Osteocyte (in vitro differentiated cells): ENCODE data around the gene MEX3A. TPM values are rescaled to one million over a fixed set of nuclear protein-coding genes. Genes with fewer than 3 reads are reported as not detected.
"Not testable (repeated sequence)": the region's sequence is repeated elsewhere in the genome, so short reads cannot be mapped to it uniquely, and the experiment has no call there.

Experiments used
- DNase-seq: peaks from one replicate; pipeline ENCODE4 v3.0.0; 2021; ENCODE audit warnings: mixed read lengths; ENCODE audit not compliant: unreplicated experiment; ENCODE audit errors: extremely low spot score
- H3K27ac Mint-ChIP-seq: one replicate; pipeline ENCODE4 v1.8.0; 2021; ENCODE audit warnings: mild to moderate bottlenecking, mixed read lengths; ENCODE audit not compliant: unreplicated experiment
- H3K27me3 Mint-ChIP-seq: one replicate; pipeline ENCODE4 v1.8.0; 2021; ENCODE audit warnings: mixed read lengths; ENCODE audit not compliant: unreplicated experiment
- H3K36me3 Mint-ChIP-seq: one replicate; pipeline ENCODE4 v1.8.0; 2021; ENCODE audit warnings: mixed read lengths; ENCODE audit not compliant: unreplicated experiment
- H3K4me1 Mint-ChIP-seq: one replicate; pipeline ENCODE4 v1.8.0; 2021; ENCODE audit warnings: mixed read lengths; ENCODE audit not compliant: unreplicated experiment
- H3K4me3 Mint-ChIP-seq: one replicate; pipeline ENCODE4 v1.8.0; 2021; ENCODE audit warnings: mild to moderate bottlenecking, moderate library complexity, mixed read lengths; ENCODE audit not compliant: unreplicated experiment
- H3K9me3 Mint-ChIP-seq: one replicate; pipeline ENCODE4 v1.8.0; 2021; ENCODE audit warnings: mixed read lengths; ENCODE audit not compliant: unreplicated experiment
- total RNA-seq: library from RNA; stranded (reverse); gene quantifications from 2 replicates; pipeline ENCODE4 v1.2.1, GENCODE V29; 2021
- TF ChIP-seq, protein P1 (sequence below): fragments of 200-600 bp; sonication (generic); IDR thresholded peaks from 2 replicates; pipeline ENCODE4 v1.5.0; 2021; ENCODE audit warnings: antibody characterized with exemption, mild to moderate bottlenecking, moderate library complexity

Gene MEX3A
- total RNA-seq, 1 donor from 2014 or later = 20.7 TPM

- H3K4me1 Mint-ChIP-seq = peaks cover 23% of the 10 kb centered on the region
- H3K4me3 Mint-ChIP-seq = no peak overlapping the region
These were observed 31.1 kb downstream of the MEX3A start for GRCh38 chr1:156051011-156051725.

GRCh38 chr1:156050376-156050775 is 31.9 kb downstream of the MEX3A start:
- H3K36me3 Mint-ChIP-seq = peaks cover 10% of the 10 kb centered on the region
- H3K4me3 Mint-ChIP-seq = no peak overlapping the region
- no peak for DNase-seq
- H3K9me3 Mint-ChIP-seq = no peaks in the 10 kb centered on the region
- H3K27ac Mint-ChIP-seq = no peak overlapping the region
- H3K27me3 Mint-ChIP-seq = no peaks in the 10 kb centered on the region
- peaks cover 18% of the 10 kb centered on the region for H3K4me1 Mint-ChIP-seq
- TF ChIP-seq, protein P1, sequence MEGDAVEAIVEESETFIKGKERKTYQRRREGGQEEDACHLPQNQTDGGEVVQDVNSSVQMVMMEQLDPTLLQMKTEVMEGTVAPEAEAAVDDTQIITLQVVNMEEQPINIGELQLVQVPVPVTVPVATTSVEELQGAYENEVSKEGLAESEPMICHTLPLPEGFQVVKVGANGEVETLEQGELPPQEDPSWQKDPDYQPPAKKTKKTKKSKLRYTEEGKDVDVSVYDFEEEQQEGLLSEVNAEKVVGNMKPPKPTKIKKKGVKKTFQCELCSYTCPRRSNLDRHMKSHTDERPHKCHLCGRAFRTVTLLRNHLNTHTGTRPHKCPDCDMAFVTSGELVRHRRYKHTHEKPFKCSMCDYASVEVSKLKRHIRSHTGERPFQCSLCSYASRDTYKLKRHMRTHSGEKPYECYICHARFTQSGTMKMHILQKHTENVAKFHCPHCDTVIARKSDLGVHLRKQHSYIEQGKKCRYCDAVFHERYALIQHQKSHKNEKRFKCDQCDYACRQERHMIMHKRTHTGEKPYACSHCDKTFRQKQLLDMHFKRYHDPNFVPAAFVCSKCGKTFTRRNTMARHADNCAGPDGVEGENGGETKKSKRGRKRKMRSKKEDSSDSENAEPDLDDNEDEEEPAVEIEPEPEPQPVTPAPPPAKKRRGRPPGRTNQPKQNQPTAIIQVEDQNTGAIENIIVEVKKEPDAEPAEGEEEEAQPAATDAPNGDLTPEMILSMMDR = no peak

More at GRCh38 chr1:156051011-156051725, 31.1 kb downstream of the MEX3A start:
- TF ChIP-seq, protein P1 = no peak
- Mint-ChIP-seq H3K27me3 (no peaks in the 10 kb centered on the region), H3K9me3 (no peaks in the 10 kb centered on the region), H3K36me3 (peaks cover 10% of the 10 kb centered on the region), H3K27ac (peak overlapping the region; percentile 18)
- DNase-seq = no peak

DNA sequence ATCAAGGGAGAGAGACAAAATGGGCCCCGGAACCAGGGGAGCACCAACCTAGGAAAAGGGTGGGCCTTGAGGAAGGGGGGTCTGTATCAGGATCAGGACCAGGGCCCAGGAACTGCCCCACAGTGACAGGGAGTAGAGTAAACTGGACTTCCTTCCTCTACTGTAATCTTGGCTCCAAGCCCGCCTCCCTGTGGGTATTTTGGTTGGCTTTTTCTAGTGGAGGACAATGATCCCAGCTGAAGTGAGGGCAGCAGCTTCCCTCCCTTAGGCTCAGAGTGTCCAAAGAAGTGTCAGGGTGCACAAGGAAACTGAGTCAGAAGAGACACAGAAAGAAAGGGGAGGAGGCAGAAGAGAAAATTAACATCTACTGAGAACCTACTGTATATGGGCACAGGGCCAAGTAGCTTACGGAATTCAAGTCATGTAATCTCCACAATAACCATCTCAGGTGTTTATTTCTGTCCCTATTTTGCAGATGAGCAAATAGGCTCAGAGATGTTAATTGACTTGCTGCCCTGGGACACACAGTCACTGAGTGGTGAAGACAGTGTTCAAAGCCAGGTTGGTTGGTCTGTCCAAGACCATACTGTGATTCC is 33.5 kb downstream of the MEX3A start:
- H3K36me3 Mint-ChIP-seq = peaks cover 10% of the 10 kb centered on the region
- H3K4me1 Mint-ChIP-seq = peaks cover 11% of the 10 kb centered on the region
- H3K27ac Mint-ChIP-seq = no peak overlapping the region
- no peaks in the 10 kb centered on the region for H3K27me3 Mint-ChIP-seq
- TF ChIP-seq, protein P1 = no peak
- no peak for DNase-seq
- H3K9me3 Mint-ChIP-seq = no peaks in the 10 kb centered on the region
- no peak overlapping the region for H3K4me3 Mint-ChIP-seq

GRCh38 chr1:156045076-156045475 is 37.2 kb downstream of the MEX3A start:
- Mint-ChIP-seq H3K27me3 (no peaks in the 10 kb centered on the region), H3K9me3 (no peaks in the 10 kb centered on the region), H3K36me3 (peaks cover 16% of the 10 kb centered on the region), H3K27ac (no peak overlapping the region), H3K4me3 (no peak overlapping the region), H3K4me1 (no peaks in the 10 kb centered on the region)
- DNase-seq = no peak
- TF ChIP-seq, protein P1 = no peak

- no peaks in the 10 kb centered on the region for H3K27me3 Mint-ChIP-seq
- no peak overlapping the region for H3K27ac Mint-ChIP-seq
- H3K36me3 Mint-ChIP-seq = peaks cover 8% of the 10 kb centered on the region
- no peak overlapping the region for H3K4me3 Mint-ChIP-seq
- TF ChIP-seq, protein P1 = no peak
- no peaks in the 10 kb centered on the region for H3K4me1 Mint-ChIP-seq
- no peaks in the 10 kb centered on the region for H3K9me3 Mint-ChIP-seq
- DNase-seq = no peak
These were observed 39.4 kb downstream of the MEX3A start for GRCh38 chr1:156042828-156043227.

DNA sequence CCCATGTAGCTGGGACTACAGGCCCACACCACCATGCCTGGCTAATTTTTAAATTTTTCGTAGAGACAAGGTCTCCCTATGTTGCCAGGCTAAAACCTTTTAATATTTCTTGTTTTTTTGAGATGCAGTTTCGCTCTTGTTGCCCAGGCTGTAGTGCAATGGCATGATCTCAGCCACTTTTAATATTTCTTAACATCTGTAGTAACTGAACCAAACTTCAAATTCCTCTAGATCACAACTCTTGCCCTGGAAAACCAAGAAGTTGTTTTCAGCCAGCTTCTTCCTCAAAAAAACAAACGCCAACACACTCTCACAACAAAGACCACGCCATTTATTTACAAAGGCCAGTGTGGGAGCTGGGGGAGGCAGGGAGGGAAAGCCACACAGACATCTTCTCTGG is 47.3 kb downstream of the MEX3A start:
- not testable (repeated sequence) for H3K4me1 Mint-ChIP-seq, DNase-seq, H3K27ac Mint-ChIP-seq, H3K4me3 Mint-ChIP-seq, H3K27me3 Mint-ChIP-seq, H3K9me3 Mint-ChIP-seq
- H3K36me3 Mint-ChIP-seq = peaks cover 11% of the 10 kb centered on the region
